GM18867 (cell line): ENCODE data around the gene NDP.
"Not testable (repeated sequence)": the region's sequence is repeated elsewhere in the genome, so short reads cannot be mapped to it uniquely, and the experiment has no call there.

Experiments used
- ATAC-seq: cut with Tn5 transposase; IDR thresholded peaks from one replicate; pipeline ENCODE4 v1.9.1; 2021; ENCODE audit warnings: mild to moderate bottlenecking, moderate library complexity; ENCODE audit not compliant: unreplicated experiment

NDP gene

DNA sequence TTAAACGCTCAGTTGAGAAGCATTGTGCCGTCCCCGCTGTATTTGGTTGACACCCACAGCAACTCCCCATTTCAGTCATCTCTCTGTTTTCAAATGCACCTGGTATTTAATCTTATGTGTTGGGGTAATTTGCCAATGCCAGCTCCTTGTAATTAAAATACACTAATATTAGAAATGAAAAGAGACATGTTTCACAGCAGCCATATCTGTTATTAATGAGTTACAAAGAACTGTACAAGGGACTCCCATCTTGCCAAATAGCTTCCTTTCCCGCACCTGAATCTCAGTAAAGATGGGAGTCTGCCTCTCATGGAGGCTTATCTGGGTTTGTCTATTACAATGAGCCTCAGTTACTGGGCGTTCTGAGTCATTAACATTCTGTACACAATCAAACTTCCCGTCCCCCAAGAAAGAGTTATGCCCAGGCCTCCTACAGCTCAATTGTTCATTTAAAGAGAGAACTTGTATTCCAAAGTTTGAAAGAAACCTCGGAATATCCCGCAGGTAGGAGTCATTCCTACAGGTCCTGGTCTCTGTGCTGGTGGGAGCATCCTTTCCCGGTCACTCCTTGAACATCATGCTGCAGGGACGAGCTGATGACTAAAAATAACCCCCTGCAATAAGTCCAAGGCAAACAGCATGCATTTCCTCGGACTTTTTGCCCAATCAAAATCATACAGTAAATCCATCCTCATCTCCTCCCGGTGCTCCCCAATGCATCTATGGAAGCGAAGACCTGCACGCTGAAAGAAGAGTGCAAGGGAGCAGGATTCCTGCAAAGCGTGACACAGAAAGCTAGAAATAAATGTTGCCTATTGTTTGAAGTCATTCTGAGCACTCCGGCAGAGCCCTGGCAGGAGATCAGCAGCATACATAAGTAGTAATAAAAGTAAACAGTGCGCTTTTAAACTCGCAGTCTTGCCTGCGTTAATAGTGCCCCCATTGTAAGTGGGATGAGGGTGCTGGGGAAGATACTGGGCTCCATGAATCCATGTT lies 926 bp downstream of the NDP start:
- no peak for ATAC-seq

DNA sequence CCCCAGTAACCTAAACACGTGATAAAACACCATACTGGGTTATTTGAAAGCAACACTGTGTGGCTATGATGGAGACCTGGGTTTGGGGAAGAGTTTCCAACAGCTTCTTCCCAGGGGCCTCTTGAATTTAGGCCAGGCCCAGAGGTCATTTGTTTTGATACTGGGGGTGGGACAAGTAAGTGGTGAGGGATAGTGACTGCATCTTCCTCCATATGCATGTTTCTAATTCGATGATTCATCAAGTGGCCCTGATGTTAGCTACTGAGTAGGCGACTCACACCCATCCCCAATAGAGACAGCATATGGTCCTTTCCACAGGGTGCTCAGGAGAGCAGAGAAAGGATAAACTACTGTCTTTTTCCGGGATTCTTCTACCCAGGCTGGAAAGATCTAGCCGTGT lies 2.7 kb downstream of the NDP start:
- no peak for ATAC-seq

DNA sequence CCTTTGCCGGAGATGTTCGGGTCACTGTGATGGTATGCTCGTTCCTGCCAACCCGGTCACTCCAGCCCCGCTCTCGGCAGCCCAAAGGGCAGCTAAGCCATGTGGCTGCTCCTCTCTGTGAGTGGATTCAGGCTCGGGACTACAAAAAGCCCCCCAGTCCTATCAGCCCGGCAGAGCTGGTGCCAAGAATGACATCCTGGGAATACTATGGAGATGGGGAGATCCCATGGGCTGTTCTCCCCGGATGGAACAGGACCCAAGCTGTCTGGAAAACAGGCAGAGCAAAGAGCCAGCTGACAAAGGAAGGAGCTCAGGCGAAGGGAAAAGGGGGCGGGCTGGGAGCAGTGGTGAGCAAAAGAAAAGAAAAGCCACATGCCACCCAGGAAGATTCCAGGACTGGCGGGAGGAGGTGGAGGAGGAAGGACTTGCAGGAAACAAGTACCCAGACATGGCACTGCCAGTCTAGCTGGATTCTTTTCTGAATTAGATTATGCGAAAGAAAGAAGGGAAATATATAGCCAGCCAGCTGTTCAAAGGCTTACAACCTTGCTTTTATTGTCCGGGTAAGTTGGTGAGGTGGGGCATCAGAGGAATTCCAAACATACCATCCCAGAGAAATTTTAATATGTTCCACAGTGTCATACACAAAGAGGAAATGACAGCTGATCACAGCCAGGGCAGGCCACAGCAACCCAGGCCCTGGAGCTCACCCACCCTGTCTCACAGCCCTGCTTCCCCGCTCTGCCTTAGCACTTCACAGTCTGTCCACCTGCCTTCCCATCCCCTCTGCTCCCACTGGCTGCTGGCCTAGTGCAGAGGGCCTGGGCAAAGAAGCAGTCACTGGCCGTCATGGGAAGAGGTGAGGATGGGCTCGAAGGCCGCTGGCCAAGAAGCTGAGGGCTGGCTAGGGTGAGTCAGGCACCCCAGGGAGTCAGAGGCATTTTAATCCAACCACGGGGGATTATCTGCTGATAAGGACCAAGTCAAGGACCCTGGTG lies 3.4 kb downstream of the NDP start:
- no peak for ATAC-seq

DNA sequence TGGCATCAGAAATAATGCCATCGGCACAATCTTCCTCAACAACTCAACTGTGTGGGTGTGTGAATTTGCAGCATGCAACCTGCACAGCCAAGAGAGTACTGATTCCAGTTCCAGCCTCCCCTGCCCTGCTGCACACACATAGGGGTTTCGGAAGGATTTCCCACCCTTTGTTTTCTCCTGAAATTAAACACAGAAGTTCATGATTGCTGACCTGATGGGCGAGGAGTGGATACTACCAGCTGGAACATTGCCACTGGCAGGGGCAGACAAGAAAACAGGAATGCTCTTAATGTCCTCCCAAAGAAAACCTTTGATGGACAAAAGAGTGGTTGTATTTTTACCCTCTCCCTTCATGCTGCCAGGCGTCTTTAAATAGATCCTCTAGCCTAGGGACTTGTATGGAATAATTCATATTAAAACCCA lies 4.8 kb downstream of the NDP start:
- ATAC-seq: no peak

DNA sequence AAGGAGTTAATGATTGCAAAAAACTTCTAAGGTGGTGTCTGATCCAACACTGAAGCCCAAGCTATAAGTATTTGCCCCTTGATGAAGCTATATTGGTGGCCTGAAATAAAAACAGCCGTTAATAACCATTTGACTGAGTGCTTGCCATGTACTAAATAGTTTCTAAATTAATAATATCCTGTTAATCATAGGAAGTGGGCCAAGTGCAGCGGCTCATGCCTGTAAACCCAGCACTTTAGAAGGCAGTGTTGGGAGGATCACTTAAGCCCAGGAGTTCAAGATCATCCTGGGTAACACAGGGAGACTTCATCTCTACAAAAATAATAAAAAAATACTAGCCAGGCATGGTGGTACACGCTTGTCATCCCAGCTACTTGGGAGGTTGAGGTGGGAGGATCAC lies 8.3 kb downstream of the NDP start:
- no peak for ATAC-seq

DNA sequence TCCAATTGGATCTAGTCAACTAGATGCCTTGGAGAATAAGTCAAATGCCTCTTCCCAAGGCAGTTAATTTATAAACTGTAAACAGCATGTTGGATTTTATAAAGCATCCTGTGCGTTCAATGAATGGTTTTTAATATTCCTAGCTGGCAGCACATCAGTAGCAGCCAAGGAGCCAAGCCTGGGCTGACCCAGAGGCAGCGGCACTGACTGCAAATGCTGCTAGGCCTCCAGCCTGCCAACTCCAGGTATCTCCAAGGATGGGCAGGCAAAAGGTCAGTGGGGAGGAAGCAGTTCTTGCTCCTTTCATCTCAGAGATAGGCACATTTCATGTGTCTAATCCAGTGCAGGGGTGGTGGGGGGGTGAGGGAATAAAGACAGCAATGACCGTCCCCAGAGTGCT lies 9.5 kb downstream of the NDP start:
- no peak for ATAC-seq

DNA sequence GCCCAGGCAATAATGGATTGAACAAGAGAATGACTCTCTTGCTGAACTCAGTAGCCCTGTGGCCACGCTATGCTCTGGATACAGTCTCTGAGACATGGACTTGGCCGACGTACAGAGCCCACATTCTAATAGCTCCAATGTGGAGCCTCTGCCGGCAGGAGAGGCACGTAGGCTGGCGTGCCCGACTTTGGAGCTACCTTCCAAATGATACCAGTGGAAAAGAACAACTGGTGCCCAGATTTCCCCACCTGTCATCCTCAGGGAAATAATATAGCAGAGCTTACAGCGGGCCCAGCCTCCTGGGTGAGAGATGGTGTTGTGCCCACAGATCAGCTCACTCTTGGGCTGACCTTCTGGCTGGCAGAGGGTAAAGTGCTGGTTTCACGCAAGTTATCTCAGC lies 10.6 kb downstream of the NDP start:
- ATAC-seq: no peak

DNA sequence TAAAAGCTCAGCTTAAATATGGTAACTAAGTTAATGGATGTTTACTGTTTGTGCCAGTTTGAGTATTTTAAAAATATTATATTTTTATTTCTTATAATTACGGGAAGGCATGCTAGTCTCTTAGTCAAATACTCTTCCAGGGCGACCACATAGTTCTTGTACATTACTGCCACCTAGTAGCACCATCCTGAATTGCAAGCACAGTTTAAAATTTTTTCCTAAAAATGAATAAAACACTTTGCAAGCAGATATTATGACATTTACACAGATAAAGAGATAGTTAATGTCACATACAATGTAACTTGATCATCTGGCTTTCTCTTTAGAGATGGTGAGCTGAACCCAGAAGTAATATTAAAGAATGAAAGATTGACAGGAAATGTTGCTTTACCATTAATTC lies 11.5 kb downstream of the NDP start:
- no peak for ATAC-seq

DNA sequence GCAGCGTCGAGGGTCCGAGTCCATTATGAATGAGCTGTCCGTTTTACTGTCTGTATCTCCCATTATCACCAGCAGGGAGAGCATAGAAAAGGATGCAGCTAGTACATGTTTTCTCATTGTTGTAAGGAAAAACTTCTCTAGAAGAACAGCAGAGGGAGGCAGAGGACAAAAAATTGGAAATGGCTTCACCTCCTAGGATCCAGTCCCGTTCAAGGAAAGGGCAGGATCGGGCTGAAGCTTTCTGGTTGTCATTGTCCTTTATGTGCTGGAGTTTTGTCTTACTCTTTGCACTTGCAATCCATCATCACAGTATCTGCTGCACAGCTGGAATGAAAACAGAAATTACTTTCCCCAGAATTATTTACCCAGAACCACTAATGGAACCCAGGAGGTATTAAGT lies 14.7 kb downstream of the NDP start:
- peak; percentile 95 for ATAC-seq

DNA sequence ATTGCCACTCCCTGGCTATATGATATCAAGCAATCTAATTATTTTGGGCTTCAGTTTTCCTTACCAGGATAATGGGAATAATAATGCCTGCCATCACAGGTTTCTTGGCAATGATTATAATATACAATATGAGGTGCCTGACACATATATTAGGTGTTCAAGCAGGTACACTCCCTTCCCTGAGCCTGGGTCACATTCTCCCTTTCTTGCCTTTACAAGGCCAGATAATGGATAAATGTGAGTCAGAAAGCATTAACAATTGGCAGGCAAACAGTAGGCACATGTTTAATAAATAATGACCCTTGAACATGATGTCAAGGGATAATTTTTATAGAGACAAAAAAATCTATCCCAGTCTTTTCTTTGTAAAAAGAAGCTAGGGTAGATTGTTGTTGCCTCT lies 17.2 kb downstream of the NDP start:
- ATAC-seq: no peak

DNA sequence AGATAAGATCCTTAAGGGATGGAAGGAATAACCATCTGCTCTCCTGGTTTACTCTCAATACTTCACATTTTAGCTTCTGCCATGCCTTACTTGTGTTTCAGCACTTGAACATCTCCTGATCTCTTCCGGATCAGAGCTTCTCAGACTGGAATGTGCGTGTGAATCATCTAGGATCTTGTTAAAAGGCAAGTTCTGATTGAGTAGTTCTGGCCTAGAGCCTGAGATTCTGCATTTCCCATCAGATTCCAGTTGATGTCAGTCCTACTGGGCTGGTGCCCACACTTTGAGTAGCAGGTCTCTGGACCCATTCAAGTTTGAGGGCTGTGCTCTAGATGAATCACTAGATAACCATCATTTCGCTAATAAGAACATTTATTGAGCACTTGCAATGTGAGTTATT lies 20.0 kb downstream of the NDP start:
- ATAC-seq: no peak

DNA sequence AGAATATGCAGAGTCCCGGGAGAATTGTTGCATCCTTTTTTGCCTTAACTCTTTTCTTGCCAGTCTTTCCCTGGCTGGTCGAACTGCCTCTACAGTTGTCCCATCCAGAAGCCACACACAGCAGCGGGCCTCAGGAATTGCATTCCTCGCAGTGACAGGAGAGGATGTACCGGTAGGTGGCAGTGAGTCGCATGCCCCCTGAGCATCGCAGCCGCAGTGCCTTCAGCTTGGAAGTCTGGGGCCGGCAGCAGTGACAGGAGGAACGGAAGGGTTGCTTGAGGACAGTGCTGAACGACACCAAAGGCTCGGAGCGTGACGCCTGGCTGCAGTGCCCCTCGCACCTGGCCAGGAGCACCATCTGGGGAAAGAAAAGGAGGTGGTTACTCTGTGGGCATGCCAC lies 23.5 kb downstream of the NDP start:
- ATAC-seq: peak; percentile 41

DNA sequence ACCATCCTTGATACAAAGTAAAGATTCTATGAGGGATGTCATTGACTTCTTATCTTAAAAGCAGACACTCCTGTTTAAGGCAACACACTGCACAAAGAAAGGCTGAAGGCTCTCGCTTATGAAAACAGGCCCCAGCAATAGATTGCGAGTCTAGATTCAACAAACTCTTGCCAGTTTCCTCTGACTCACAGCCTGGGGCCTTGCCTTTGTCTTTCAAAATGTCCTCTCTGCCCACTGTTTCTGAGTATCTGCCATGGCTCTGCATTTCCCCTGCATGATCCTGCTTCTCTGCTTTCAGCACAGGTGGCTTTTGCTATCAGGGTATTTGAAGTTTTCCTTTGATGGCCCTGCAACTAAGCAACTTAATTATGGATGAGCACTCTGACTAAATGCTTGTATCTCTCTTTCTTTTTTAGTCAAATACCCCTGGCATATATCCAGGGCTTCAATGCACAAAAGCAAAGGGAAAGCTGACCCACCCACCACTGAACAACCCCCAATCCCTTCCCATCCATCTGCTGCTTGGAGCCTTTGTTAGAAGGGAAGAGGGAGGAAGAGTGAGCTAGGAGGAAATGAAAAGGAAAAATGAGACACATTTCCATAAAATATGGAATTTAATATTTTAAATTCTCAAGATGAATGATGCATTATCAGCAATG lies 32.2 kb downstream of the NDP start:
- no peak for ATAC-seq

DNA sequence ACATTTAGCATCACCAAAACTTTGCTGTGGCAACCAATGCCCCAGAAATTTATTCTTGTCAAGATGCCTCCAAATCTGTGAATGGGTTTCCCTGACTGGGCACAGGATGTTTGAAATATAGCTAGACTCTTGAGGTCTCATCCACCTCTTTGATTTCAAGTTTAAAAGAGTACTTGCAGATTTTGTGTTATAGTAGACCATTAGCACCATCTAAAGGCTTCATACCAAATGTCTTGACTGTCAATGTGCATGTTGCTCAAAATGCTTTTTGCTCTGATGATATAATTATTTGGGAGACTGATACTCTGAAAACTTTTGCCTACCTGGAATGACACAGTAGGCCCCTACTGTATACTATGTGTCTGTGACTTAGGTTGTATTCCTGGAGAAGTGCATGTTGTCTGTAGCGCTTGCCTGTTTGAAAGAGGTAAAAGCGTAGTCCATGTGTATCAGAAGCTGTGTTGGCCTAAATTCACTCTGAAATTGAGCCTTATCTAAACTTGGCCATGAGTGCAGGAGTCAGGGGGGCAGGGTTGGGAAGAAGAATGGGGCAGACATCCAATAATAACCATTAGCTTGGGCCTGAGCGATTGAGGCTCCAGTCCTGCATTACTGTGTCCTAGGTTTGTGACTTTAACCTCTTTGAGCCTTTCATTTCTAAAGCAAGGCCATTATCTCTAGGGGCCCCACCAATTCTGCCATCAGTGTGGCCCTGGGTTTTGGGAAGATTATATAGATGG lies 33.8 kb downstream of the NDP start:
- no peak for ATAC-seq

DNA sequence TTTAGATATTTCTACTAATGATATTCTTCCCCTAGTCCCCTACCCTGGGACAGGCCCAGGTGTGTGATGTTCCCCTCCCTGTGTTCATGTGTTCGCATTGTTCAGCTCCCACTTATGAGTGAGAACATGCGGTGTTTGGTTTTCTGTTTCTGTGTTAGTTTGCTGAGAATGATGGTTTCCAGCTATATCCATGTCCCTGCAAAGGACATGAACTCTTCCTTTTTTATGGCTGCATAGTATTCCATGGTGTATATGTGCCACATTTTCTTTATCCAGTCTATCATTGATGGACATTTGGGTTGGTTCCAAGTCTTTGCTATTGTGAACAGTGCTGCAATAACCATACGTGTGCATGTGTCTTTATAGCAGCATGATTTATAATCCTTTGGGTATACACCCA lies 51.2 kb downstream of the NDP start:
- not testable (repeated sequence) for ATAC-seq

DNA sequence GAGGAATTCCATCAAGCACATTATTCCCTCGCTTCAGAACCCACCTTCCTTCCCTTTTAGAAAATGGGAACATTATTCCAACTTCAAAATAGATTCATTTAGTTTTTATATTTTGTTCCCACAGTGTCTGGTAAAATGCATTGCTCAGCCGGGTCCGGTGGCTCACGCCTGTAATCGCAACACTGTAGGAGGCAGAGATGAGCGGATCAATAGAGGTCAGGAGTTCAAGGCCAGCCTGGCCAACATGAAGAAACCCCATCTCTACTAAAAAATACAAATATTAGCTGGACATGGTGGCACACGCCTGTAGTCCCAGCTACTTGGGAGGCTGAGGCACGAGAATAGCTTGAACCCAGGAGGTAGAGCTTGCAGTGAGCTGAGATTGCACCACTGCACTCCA lies 62.4 kb downstream of the NDP start:
- ATAC-seq: not testable (repeated sequence)

DNA sequence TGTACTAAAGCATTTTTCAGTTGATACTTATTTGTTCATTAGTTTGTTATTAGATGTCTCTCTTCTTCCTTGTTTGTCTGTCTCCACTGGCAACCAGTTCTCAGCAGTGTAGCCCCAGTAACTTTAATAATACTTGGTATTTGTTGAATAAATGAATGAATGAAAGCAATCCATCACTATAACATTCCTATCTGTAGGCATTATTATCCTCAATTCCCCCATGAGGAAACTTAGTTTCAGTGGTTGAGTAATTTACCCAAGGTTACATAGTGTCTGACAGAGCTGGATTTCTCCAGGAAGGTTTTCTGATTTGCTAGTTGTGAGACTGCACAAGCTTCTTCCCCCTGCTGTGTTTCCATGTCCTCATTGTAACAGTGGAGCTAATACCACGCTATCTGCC lies 63.2 kb downstream of the NDP start:
- ATAC-seq: no peak

DNA sequence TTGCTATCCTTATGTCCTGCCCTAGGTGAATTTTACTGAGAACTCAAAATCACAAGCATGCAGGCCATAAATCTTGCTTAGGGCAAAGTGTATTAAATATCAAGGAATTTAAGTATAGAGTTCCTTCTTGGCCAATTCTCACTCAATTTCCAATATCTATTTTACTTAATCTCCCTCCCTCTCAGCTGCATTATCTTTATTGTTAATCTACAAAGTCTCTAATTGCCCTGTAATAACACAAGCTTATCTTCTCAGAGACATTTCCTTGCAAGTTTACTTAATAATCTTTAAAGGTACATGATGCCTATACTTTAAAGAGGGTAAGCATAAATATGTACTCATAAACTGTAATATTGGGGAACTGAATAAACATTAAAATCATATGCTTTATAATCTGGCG lies 64.0 kb downstream of the NDP start:
- ATAC-seq: no peak

DNA sequence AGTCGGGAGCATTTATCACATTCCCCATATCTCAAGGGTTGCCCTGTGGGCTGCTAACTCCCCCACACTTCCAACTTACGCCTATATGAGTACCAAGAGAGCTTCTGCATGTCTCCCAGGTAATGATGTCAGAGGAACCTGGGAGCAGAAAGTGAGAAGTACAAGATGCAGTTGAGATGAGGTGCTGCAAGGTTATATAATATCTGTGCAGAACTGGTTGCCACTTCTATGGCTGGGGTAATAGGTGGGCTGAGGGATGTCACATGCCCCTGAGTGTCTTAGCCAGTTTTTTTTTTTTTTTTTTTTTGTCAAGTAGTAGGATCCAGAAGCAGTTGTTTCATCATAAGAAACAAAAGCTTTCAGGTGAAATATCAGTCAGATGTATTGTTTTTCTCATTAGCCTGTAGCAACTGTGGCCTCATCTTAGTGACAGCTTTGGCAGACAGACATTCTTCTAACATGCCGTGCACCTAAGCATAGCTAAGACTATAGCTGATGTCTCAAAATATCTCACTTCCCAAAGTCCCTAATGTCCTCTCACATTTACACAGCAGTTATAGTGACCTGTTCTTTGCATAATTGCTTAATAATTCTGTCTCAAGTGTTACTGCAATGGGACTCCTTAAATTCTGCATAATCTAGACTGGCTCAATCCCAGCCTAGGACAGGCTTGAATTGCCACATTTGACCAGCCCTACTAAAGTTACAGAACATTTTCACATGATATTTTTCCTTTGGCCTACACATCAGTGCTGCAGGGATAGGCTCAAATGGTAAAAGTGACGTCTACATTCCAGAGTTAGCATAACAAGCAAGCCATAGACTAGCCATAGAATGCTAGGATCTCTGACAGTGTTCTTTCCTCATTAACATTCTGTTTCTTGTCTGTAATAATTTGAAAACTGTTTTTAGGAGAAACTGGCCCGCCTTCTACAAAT lies 73.0 kb downstream of the NDP start:
- ATAC-seq: no peak
